K562 (cell line): Measurements from ENCODE around the gene CDS1. TPM values are rescaled to one million over a fixed set of nuclear protein-coding genes. Genes with fewer than 3 reads are reported as not detected.

Experiments
- ATAC-seq: fragments of 200-7000 bp; cut with Tn5 transposase; 3 replicates; pipeline ENCODE4 v1.9.1; 2020; ENCODE audit warnings: moderate library complexity
- BruUV-seq: library from RNA; stranded (reverse); fragments of 400-500 nt; replicated peaks from 2 replicates; lab custom pipeline; 2021; lab: Mats Ljungman, UMichigan
- CTCF ChIA-PET: fragments of 300-600 bp; formaldehyde crosslinking; extraction: SDS; loops from one replicate; lab custom pipeline; 2021; ENCODE audit warnings: low intra/inter-chr PET ratio; lab: Yijun Ruan, JAX
- POLR2A ChIA-PET: fragments of 300-600, 350-650 bp; sonication (Branson Sonifier 250); formaldehyde crosslinking; extraction: SDS; loops from one replicate; lab custom pipeline; 2021; ENCODE audit warnings: antibody characterized with exemption, inconsistent platforms; lab: Yijun Ruan, JAX
- DNase-seq, 4 experiments: peaks; one replicate each; pipeline versions ENCODE4 v3.0.0 to v3.0.0-alpha.2; 2011 to 2018; ENCODE audit warnings: low spot score in 3 of 4, mixed read lengths in 3 of 4; ENCODE audit errors: extremely low read depth in 1 of 4
- FAIRE-seq: peaks from 2 replicates; lab custom pipeline; 2011; peaks lifted over from hg19 to GRCh38; lab: Jason Lieb, UNC
- H2AFZ ChIP-seq: 2 replicates; pipeline ENCODE4 v1.6.0; 2011; ENCODE audit warnings: low read depth, low read length, control low read depth, inconsistent platforms
- H3K27ac ChIP-seq: fragments of 200-600 bp; 3 replicates; pipeline ENCODE4 v1.8.0; 2011; ENCODE audit warnings: low read depth, mild to moderate bottlenecking, control low read depth, inconsistent platforms, low read length, moderate library complexity, mixed read lengths; ENCODE audit errors: extremely low read depth
- H3K27me3 ChIP-seq, 2 experiments: fragments of 300-600 bp in 1 of 2; 2 replicates in 1 of 2; 3 replicates in 1 of 2; pipeline versions ENCODE4 v1.6.0 to v1.8.0; 2011; ENCODE audit warnings: inconsistent platforms in 2 of 2, low read length in 2 of 2, mild to moderate bottlenecking in 1 of 2, mixed read lengths in 1 of 2, moderate library complexity in 1 of 2; ENCODE audit not compliant: control insufficient read depth in 2 of 2, insufficient read depth in 2 of 2
- H3K36me3 ChIP-seq: fragments of 300-600 bp; 3 replicates; pipeline ENCODE4 v1.8.0; 2011; ENCODE audit warnings: mild to moderate bottlenecking, low read length, inconsistent platforms; ENCODE audit not compliant: control insufficient read depth, insufficient read depth
- H3K4me1 ChIP-seq, 2 experiments: fragments of 200-600 bp in 1 of 2; replicated peaks in 1 of 2; 2 replicates in 1 of 2; 3 replicates in 1 of 2; pipeline versions ENCODE4 v1.5.1 to v1.8.0; 2011; ENCODE audit warnings: inconsistent platforms in 2 of 2, low read length in 2 of 2, mild to moderate bottlenecking in 1 of 2, mixed read lengths in 1 of 2, moderate library complexity in 1 of 2; ENCODE audit not compliant: control insufficient read depth in 2 of 2, insufficient read depth in 2 of 2
- H3K4me2 ChIP-seq: 2 replicates; pipeline ENCODE4 v1.6.1; 2011; ENCODE audit warnings: low read length, control low read depth, inconsistent platforms, mixed read lengths; ENCODE audit not compliant: insufficient read depth
- H3K4me3 ChIP-seq: fragments of 200-600 bp; sonication (generic), shearing (Covaris generic); 2 replicates; pipeline ENCODE4 v1.5.1; 2016; ENCODE audit warnings: control low read depth, inconsistent platforms
- H3K79me2 ChIP-seq: fragments of 200-600 bp; 3 replicates; pipeline ENCODE4 v1.8.0; 2011; ENCODE audit warnings: low read length, inconsistent platforms; ENCODE audit not compliant: control insufficient read depth, insufficient read depth
- H3K9ac ChIP-seq, 2 experiments: 2 replicates each; pipeline versions ENCODE4 v1.6.0 to v1.6.1; 2011; ENCODE audit warnings: low read depth in 2 of 2, low read length in 2 of 2, control low read depth in 1 of 2, inconsistent platforms in 1 of 2, mild to moderate bottlenecking in 1 of 2, mixed read lengths in 1 of 2; ENCODE audit not compliant: insufficient read depth in 1 of 2
- H3K9me1 ChIP-seq: one replicate; pipeline ENCODE4 v1.6.0; 2011; ENCODE audit warnings: inconsistent platforms, mild to moderate bottlenecking, low read length, moderate library complexity; ENCODE audit not compliant: control insufficient read depth, insufficient read depth
- H3K9me3 ChIP-seq: replicated peaks from 2 replicates; pipeline ENCODE4 v1.5.1; 2011; ENCODE audit warnings: low read depth, low read length, inconsistent platforms; ENCODE audit not compliant: control insufficient read depth, insufficient read depth
- H4K20me1 ChIP-seq: replicated peaks from 2 replicates; pipeline ENCODE4 v1.6.1; 2011; ENCODE audit warnings: low read length, inconsistent platforms, mixed read lengths; ENCODE audit not compliant: control insufficient read depth, insufficient read depth
- HEY1 ChIP-seq: fragments of 250-450 bp; sonication (Bioruptor Pico); IDR thresholded peaks from 2 replicates; pipeline ENCODE4 v1.5.0; 2020; ENCODE audit warnings: mild to moderate bottlenecking, moderate library complexity, borderline replicate concordance
- HOMEZ ChIP-seq: fragments of 250-450 bp; sonication (Bioruptor Pico); IDR thresholded peaks from 2 replicates; pipeline ENCODE4 v1.4.0; 2020; ENCODE audit warnings: mild to moderate bottlenecking, moderate library complexity
- MTA1 ChIP-seq: fragments of 450-650 bp; IDR thresholded peaks from 2 replicates; pipeline ENCODE4 v1.6.1; 2017; ENCODE audit warnings: borderline replicate concordance
- POLR2H ChIP-seq: IDR thresholded peaks from 2 replicates; pipeline ENCODE4 v1.6.1; 2016; ENCODE audit warnings: missing genetic modification characterization, low read depth, mild to moderate bottlenecking, control low read depth, missing compliant biosample characterization, moderate library complexity
- ZZZ3 ChIP-seq: fragments of 450-650 bp; IDR thresholded peaks from 2 replicates; pipeline ENCODE4 v1.6.1; 2016; ENCODE audit warnings: antibody characterized with exemption, mild to moderate bottlenecking, moderate library complexity
- WGBS: fragments of 100-300 bp; shearing (Covaris generic); methylation state at CpG from one replicate; pipeline ENCODE4 v1.1.6; 2016; ENCODE audit warnings: low coverage, mixed read lengths; ENCODE audit not compliant: insufficient coverage; ENCODE audit errors: missing lambda C conversion rate; 5-methylcytosine and 5-hydroxymethylcytosine counted together
- in situ Hi-C: fragments of 300-500 bp; cut with MboI; formaldehyde crosslinking; loops from 4 replicates; pipeline ENCODE4 v1.15.0; 2018; ENCODE audit warnings: inconsistent platforms, mixed read lengths
- intact Hi-C: fragments of 100-400 bp; cut with micrococcal nuclease; formaldehyde crosslinking; loops from 2 replicates; pipeline ENCODE4 v1.14.2; 2022
- polyA plus RNA-seq, 8 experiments: library from polyadenylated mRNA; depleted of rRNA in 4 of 8; stranded (reverse) in 5 of 8; unstranded in 3 of 8; fragments of >200 nt; fragmentation: Nextera tagmentation in 2 of 8; fragmentation: Illumina TruSeq in 1 of 8; extraction: Ambion mirVana in 2 of 8; extraction: Trizol in 1 of 8; gene quantifications; 2 replicates each; pipeline versions ENCODE4 v1.2.1 to v1.2.3, GENCODE V29; 2011 to 2014; ENCODE audit warnings: inconsistent platforms in 1 of 8, missing spikeins in 1 of 8
- total RNA-seq, 7 experiments: library from RNA; depleted of rRNA in 6 of 7; stranded (reverse); fragments of >200 nt in 6 of 7; fragmentation: Illumina TruSeq in 2 of 7; extraction: Trizol in 2 of 7; gene quantifications; 2 replicates each; pipeline versions ENCODE4 v1.2.1 to v1.2.3, GENCODE V29; 2011 to 2021; ENCODE audit warnings: low replicate concordance in 1 of 7

The CDS1 gene
- total and polyA plus RNA-seq, 9 of the 15 experiments (the other 6 are each of a cell fraction or from before 2014, with no cell fraction given) = 0.04 to 0.42 (median 0.15) TPM

- no TSS peak for BruUV-seq
- ATAC-seq = no peak
- Histone ChIP-seq H3K4me2 (no peak overlapping the region), H3K9me3 (no peaks in the 10 kb centered on the region), H3K9me1 (no peaks in the 10 kb centered on the region), H4K20me1 (no peaks in the 10 kb centered on the region), H3K36me3 (no peaks in the 10 kb centered on the region), H2AFZ (no peak overlapping the region), H3K4me1 (peaks cover 0 to 14% of the 10 kb centered on the region in 2 experiments; a peak in 3 of 5 replicates), H3K79me2 (no peaks in the 10 kb centered on the region), H3K9ac (no peak overlapping the region), H3K27ac (no peak overlapping the region), H3K27me3 (no peaks in the 10 kb centered on the region), H3K4me3 (no peak overlapping the region)
- no peak for FAIRE-seq
- CTCF ChIA-PET = no interaction called here
- no peak for DNase-seq
- in situ Hi-C loops (no loop called here), intact Hi-C loops (no loop called here)
- POLR2A ChIA-PET = interaction anchor here (0.6 to 0.8 kb wide), 2 partner anchors 10 to 1204 kb away, joined by 4 read pairs; no protein-coding TSS in a partner anchor
- TF ChIP-seq POLR2H (tag) (no peak), HOMEZ (CRISPR knock-in tag) (no peak), HEY1 (CRISPR knock-in tag) (no peak), ZZZ3 (no peak), MTA1 (no peak)
- WGBS = 46% methylated on average over 7 of the region's 7 CpGs
Measured at GRCh38 chr4:84683064-84683850, 100.3 kb downstream of the CDS1 start.
